ENCODE measurements around the gene EMD. TPM values are rescaled to one million over a fixed set of nuclear protein-coding genes. Genes with fewer than 3 reads are reported as not detected.

EMD gene
- total RNA-seq, 2 experiments from 2014 or later = 52.1 to 59.9 TPM

DNA sequence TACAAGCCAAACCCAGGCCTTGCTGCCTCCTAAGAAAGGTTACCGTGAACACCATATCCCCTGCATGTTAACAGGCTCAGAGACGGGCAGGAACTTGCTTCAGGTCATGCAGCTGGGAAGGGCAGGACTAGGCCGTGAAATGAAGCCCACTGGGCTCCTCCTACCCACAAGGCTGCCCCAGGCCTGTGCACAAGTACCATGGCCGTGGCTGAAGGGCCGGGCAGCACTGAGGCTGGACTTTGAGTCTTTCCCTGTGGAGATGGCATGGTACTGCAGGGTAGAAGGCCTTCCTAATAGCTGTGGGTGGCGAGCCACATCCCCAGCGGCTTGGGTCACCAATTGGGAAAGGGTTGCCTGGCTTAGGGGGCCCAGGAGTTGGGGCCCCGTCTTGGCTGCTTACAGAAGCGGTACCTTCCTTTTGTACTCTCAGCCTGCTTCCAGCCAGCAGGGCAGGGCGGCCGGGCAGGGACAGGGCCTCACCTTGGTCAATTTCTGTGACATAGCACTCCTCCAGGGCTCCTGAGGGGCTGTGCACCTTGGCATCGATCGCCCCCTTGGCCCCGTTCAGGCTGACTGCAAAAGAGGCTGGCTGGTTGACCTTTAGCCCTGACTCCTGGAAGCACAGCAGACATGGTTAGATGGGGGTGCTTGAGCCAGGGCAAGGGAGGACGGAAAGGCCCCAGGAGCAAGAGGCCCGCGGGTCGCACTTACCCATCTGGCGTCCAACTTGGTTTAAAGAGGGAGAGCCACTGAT is 28.5 kb upstream of the EMD start:
- DNase-seq = no peak
- H3K4me1 Mint-ChIP-seq = peaks cover 57% of the 10 kb centered on the region
- POLR2A ChIA-PET = no interaction called here
- CTCF ChIA-PET = interaction anchor here (1.3 kb wide), 1 partner anchor 23 kb away, joined by 3 read pairs; no protein-coding TSS in a partner anchor
- no peak overlapping the region for H3K4me3 Mint-ChIP-seq
- no peaks in the 10 kb centered on the region for H3K27me3 Mint-ChIP-seq
- peaks cover 17% of the 10 kb centered on the region for H3K36me3 Mint-ChIP-seq (ENCODE audit: low read depth)
- H3K27ac Mint-ChIP-seq = peak overlapping the region; percentile 78
- H3K9me3 Mint-ChIP-seq = no peaks in the 10 kb centered on the region

DNA sequence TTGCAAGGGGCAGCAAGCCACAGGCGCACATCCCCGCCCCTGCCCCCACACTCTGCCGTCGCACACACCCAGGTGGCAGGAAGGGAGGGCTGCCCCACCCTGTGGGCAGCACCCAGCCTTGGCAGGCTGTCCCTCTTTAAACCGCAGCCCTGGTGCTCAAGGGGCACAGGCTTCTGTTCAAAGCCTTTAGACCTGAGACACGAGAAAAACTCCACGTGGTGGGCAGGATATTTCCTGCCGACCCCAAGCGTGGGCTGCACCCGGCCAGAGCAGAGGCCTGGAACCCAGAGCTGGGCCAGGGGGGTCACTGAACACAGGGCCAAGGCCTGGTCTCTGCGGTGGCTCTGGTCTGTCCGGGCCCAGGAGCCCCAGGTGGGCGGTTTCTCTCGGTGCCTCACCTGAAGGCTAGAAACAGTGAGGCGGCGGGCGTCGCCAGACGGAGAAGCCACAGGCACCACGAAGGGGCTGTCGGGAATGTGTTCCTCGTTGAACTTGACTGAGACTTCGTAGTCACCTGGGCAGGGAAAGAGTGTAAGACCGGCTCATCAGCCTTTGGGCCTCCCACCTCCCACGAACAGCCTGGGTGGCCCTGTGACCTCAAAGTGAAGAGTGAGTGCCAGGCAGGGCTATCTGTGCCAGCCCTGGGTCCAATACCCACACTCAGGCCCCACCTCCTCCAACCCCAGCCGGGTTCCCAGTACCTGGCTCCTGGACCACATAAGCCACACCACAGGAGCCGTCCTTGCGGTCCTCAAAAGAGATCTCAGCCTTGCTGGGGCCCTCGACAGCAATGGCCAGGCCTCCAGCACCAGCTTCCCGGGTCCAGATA is 27.7 kb upstream of the EMD start:
- peaks cover 59% of the 10 kb centered on the region for H3K4me1 Mint-ChIP-seq
- peak overlapping the region; percentile 69 for H3K27ac Mint-ChIP-seq
- peak overlapping the region; percentile 32 for H3K4me3 Mint-ChIP-seq
- no peaks in the 10 kb centered on the region for H3K9me3 Mint-ChIP-seq
- H3K36me3 Mint-ChIP-seq (ENCODE audit: low read depth) = peaks cover 20% of the 10 kb centered on the region
- DNase-seq = peak; percentile 35
- H3K27me3 Mint-ChIP-seq = no peaks in the 10 kb centered on the region
- ChIA-PET POLR2A (no interaction called here), CTCF (no interaction called here)

DNA sequence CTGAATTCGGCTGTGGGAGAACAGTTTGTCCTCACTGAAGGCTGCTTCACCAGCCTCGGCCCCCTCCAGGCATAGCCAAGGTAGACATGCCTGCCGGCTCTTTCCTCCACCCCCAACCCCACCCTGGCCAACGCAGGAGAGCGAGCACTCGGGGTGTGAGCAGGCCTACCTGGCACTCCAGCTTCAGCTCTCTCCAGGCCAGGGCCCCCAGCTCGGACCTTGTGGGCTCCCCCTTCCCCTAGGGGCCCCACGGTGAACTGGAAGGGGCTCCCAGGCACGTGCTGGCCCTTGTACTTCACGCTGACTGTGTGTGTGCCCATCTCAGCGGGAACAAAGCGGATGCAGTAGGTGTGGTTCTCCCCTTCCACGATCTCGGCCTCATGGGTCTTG is 27.1 kb upstream of the EMD start:
- DNase-seq = no peak
- H3K27ac Mint-ChIP-seq = peak overlapping the region; percentile 69
- peaks cover 20% of the 10 kb centered on the region for H3K36me3 Mint-ChIP-seq (ENCODE audit: low read depth)
- no peaks in the 10 kb centered on the region for H3K9me3 Mint-ChIP-seq
- POLR2A ChIA-PET = no interaction called here
- CTCF ChIA-PET = no interaction called here
- H3K4me1 Mint-ChIP-seq = peaks cover 60% of the 10 kb centered on the region
- H3K27me3 Mint-ChIP-seq = no peaks in the 10 kb centered on the region
- H3K4me3 Mint-ChIP-seq = no peak overlapping the region

DNA sequence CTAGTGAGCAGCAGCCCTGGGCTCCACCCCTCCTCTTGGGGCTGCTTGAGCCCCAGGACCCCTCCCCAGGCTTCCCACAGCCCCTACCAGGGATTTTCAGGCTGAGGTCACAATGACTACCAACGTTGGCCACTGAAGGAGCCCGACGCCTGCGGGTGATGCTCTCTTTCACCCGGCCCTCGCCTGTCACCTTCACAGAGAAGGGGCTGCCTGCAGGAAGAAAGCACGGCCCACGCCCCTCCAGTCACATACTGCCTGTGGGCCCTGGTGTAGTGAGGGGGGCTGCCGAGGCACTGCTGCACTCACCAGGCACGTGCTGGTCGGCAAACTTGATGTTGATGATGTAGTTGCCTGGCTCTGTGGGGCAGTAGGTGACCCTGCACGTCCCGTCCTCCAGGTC is 26.6 kb upstream of the EMD start:
- H3K27me3 Mint-ChIP-seq = no peaks in the 10 kb centered on the region
- no peak overlapping the region for H3K4me3 Mint-ChIP-seq
- ChIA-PET POLR2A (no interaction called here), CTCF (no interaction called here)
- peaks cover 59% of the 10 kb centered on the region for H3K4me1 Mint-ChIP-seq
- no peaks in the 10 kb centered on the region for H3K9me3 Mint-ChIP-seq
- H3K36me3 Mint-ChIP-seq (ENCODE audit: low read depth) = peaks cover 17% of the 10 kb centered on the region
- no peak overlapping the region for H3K27ac Mint-ChIP-seq
- no peak for DNase-seq

DNA sequence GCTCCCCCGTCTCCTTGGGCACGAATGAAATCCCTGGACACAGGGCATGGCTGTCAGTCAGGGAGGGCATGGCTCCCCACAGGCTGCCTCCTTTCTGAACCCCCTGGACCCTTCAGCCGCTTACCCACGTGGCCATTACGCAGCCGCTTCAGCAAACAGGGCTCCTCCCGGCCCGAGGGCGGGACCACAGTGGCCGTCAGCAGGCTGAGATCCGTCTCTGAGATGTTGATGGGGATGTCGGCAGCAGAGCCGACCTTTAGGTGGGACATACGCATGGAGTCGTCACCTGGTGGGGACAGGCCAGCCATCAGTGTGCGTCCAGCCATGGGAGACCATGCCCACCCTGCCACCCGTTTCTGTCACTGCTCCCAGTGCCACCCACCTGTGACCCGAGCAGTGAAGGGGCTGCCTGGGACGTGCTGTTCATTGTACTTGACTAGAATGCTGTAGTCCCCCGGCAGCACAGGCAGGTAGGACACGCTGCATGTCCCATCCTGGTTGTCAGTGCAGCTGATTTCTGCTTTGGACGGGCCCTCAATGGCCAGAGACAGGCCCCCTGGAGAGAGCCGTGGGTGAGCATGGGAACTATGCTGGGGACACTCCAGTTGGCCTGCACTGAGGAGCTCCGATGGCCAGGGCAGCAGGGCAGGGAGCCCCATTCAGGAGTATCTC is 25.8 kb upstream of the EMD start:
- peaks cover 55% of the 10 kb centered on the region for H3K4me1 Mint-ChIP-seq
- no peak overlapping the region for H3K4me3 Mint-ChIP-seq
- DNase-seq = no peak
- no peaks in the 10 kb centered on the region for H3K9me3 Mint-ChIP-seq
- peak overlapping the region; percentile 25 for H3K27ac Mint-ChIP-seq
- CTCF ChIA-PET = no interaction called here
- POLR2A ChIA-PET = no interaction called here
- H3K36me3 Mint-ChIP-seq (ENCODE audit: low read depth) = peaks cover 17% of the 10 kb centered on the region
- H3K27me3 Mint-ChIP-seq = no peaks in the 10 kb centered on the region

DNA sequence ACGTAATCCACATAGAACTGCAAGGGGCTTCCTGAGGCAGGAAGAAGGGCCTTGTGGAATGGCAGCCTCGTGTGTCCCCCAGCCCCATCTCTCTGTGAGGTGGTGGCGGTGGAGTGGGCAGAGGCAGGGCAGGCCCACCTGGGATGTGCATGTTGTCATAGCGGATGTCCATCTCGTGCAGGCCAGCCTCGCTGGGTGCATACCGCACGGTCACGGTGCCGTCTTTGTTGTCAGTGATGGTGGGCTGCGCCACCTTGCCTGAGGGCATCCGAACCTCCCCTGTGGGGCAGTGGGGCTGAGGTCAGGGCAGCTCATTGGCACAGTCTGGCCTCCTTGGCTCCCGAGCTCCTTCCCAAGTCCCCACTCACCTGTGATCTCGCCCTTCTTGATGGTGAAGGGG is 25.1 kb upstream of the EMD start:
- Mint-ChIP-seq H3K4me3 (no peak overlapping the region), H3K27me3 (no peaks in the 10 kb centered on the region)

DNA sequence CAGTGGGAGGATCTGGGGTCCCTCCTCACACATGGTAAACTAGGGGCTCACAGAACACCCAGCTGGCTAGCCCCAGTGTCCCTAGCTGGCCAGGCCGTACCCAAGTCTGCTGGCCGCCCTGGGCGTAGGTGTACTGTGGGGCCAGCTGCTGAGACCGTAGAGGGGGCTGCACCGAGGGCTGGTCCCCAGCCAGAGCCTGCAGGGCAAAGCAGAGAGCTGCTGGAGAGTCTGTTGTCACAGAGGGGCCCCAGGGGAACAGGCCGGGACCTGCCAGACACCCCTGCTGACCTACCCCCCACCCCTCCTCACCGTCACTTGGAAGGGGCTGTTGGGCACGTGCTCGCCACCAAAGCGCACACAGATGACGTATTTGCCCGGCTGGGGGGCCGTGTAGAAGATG is 24.6 kb upstream of the EMD start:
- Mint-ChIP-seq H3K27me3 (no peaks in the 10 kb centered on the region), H3K4me3 (no peak overlapping the region), H3K36me3 (ENCODE audit: low read depth) (peaks cover 20% of the 10 kb centered on the region), H3K4me1 (peaks cover 54% of the 10 kb centered on the region), H3K9me3 (no peaks in the 10 kb centered on the region), H3K27ac (no peak overlapping the region)
- DNase-seq = no peak
- ChIA-PET POLR2A (no interaction called here), CTCF (interaction anchor here (1.4 kb wide), 1 partner anchor 11 kb away, joined by 3 read pairs; no protein-coding TSS in a partner anchor)

More for the DNA sequence above, 25.1 kb upstream of the EMD start:
- Mint-ChIP-seq H3K36me3 (ENCODE audit: low read depth) (peaks cover 20% of the 10 kb centered on the region), H3K4me1 (peaks cover 56% of the 10 kb centered on the region), H3K27ac (peak overlapping the region; percentile 50), H3K9me3 (no peaks in the 10 kb centered on the region)
- CTCF ChIA-PET = interaction anchor here (1.4 kb wide), 1 partner anchor 11 kb away, joined by 3 read pairs; no protein-coding TSS in a partner anchor
- DNase-seq = no peak
- POLR2A ChIA-PET = no interaction called here

DNA sequence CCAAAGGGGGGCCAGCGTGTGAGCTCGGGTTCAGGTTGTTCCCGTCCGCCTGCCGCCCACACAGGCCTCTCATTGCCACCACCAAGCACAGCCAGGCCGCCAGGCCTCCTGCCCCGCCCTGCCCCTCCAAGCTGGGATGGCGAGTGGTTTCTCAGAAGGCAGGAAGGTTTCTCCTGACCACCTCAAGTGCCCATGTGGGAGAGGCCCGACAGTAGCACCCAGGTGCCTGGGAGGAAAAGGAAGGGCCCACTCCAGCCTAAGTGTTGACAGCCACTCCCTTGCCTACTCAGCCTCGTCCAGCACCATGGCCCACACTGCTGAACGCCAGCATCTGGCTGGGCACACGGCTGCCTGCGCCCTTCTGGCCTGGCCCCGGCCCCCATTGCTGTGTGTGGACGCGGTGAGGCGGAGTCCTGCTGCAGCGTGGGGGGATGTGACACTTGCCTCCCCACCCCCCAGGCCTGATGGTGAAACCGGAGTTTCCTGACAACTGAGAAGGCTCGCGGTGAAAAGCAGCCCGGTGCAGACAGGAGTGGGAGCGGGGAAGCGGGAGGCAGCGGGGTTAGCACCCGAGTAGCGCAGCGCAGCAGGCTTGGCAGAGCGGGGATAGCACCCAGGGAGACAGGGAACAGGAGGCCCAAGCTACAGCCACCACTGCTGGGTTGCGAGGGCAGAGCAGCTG is 23.9 kb upstream of the EMD start:
- no peak for DNase-seq
- H3K4me1 Mint-ChIP-seq = peaks cover 52% of the 10 kb centered on the region
- H3K27ac Mint-ChIP-seq = no peak overlapping the region
- no peaks in the 10 kb centered on the region for H3K9me3 Mint-ChIP-seq
- ChIA-PET POLR2A (no interaction called here), CTCF (interaction anchor here (1.4 kb wide), 1 partner anchor 10 kb away, joined by 3 read pairs; no protein-coding TSS in a partner anchor)
- H3K36me3 Mint-ChIP-seq (ENCODE audit: low read depth) = peaks cover 20% of the 10 kb centered on the region
- H3K27me3 Mint-ChIP-seq = no peaks in the 10 kb centered on the region
- no peak overlapping the region for H3K4me3 Mint-ChIP-seq

DNA sequence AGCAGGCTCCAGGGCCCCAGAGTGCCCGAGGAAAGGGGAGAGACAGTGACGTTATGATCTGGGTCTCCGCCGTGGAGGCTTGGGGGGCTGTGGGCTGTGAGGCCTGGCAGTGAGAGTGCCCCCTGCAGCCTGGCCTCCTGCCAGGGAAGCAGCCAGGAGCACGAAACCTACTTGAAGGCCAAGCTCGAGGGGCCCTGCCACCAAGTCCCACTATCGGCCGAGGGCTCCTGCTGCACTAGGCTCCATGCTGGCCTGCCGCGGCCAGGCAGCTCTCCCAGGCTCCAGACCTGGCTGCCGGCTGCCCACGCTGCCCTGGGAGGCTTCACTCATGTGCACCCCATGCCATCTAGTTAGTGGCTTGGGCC is 23.3 kb upstream of the EMD start:
- ChIA-PET POLR2A (no interaction called here), CTCF (no interaction called here)
- H3K27me3 Mint-ChIP-seq = no peaks in the 10 kb centered on the region
- no peak for DNase-seq
- no peaks in the 10 kb centered on the region for H3K9me3 Mint-ChIP-seq
- H3K4me1 Mint-ChIP-seq = peaks cover 49% of the 10 kb centered on the region
- peaks cover 20% of the 10 kb centered on the region for H3K36me3 Mint-ChIP-seq (ENCODE audit: low read depth)
- H3K27ac Mint-ChIP-seq = no peak overlapping the region
- H3K4me3 Mint-ChIP-seq = no peak overlapping the region

DNA sequence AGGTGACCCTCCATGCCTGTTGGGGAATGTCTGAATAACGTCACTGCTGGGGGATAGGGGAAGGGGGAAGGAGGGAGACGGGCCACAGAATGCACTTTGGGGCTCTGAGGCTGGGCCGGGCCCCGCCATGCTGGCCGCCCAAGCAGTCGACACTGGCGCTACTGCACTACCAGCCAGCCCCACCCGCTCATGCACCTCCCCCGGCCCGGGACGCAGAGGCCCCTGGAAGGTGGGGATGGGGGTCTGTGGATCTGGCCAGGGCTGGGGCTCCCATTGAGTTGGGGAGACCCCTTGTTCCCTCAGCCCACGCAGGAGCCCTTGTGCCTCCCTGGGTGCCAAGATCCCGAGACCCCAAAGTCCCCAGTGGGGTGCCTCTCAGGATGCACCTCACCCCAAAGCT is 22.5 kb upstream of the EMD start:
- DNase-seq = no peak
- no peaks in the 10 kb centered on the region for H3K9me3 Mint-ChIP-seq
- H3K36me3 Mint-ChIP-seq (ENCODE audit: low read depth) = peaks cover 18% of the 10 kb centered on the region
- no peak overlapping the region for H3K27ac Mint-ChIP-seq
- CTCF ChIA-PET = no interaction called here
- H3K4me1 Mint-ChIP-seq = peaks cover 45% of the 10 kb centered on the region
- POLR2A ChIA-PET = no interaction called here
- no peaks in the 10 kb centered on the region for H3K27me3 Mint-ChIP-seq
- H3K4me3 Mint-ChIP-seq = no peak overlapping the region

DNA sequence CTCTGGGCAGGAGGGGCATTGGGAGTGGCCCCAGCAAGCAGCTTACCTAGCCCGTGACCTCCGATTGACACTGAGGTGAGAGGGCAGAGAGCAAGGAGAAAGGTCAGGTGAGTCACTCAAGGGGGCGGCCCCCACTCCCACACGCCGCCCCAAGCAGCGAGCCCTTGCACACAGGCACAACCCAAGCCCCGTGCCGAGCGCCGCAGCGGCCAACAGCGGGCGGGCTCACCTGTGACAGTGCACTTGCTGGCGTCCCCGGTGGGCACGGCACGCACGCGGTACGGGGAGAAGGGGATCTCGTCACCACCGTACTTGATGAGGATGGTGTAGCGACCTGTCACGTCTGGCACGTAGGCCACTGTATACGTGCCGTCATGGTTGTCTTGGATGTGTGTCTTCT is 21.9 kb upstream of the EMD start:
- H3K27ac Mint-ChIP-seq = no peak overlapping the region
- H3K4me1 Mint-ChIP-seq = peaks cover 38% of the 10 kb centered on the region
- CTCF ChIA-PET = no interaction called here
- DNase-seq = no peak
- no peaks in the 10 kb centered on the region for H3K9me3 Mint-ChIP-seq
- H3K27me3 Mint-ChIP-seq = no peaks in the 10 kb centered on the region
- POLR2A ChIA-PET = no interaction called here
- peaks cover 15% of the 10 kb centered on the region for H3K36me3 Mint-ChIP-seq (ENCODE audit: low read depth)
- no peak overlapping the region for H3K4me3 Mint-ChIP-seq

DNA sequence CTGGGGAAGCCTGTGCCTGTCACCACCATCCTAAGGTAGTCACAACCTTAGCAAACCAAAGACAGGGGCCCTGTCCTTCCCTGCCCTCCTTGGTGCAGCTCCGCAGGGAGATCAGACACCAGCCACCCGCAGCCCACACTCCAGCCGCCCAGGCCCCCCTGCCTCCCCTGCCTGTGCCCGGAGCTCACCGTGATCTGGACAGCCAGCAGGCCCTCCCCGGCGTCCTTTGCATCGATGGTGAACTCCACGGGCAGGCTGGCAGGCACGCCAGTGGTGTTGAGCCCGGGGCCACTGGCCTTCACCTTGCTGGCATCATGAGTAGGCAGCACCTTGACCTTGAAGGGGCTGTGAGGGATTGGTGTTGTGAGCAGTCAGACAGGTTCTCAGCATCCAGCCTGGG is 21.1 kb upstream of the EMD start:
- Mint-ChIP-seq H3K9me3 (no peaks in the 10 kb centered on the region), H3K27me3 (no peaks in the 10 kb centered on the region), H3K4me3 (no peak overlapping the region), H3K4me1 (peaks cover 35% of the 10 kb centered on the region), H3K27ac (no peak overlapping the region), H3K36me3 (ENCODE audit: low read depth) (peaks cover 18% of the 10 kb centered on the region)
- ChIA-PET CTCF (interaction anchor here (0.9 kb wide), 1 partner anchor 15 kb away, joined by 4 read pairs; no protein-coding TSS in a partner anchor), POLR2A (no interaction called here)
- DNase-seq = no peak

DNA sequence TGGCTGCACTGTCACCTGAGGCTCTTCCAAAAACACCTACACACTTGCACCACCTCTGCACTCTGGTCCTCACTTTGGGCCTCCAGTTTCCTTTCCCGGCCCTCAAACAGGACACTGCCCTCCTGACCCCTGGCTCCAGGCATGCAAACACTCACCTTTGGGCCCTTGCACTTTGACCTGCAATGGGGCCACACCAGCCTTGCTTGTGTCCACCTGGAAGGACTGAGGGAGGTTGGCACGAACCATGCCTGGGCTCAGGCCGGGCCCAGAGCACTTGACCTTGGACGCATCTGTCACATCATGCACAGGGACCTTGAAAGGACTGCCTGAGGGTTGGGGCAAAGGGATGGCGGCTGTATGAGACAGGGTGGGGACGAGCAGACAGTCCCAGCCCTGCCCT is 20.3 kb upstream of the EMD start:
- CTCF ChIA-PET = no interaction called here

More for the DNA sequence above, 20.3 kb upstream of the EMD start:
- no peak for DNase-seq
- Mint-ChIP-seq H3K4me1 (peaks cover 27% of the 10 kb centered on the region), H3K36me3 (ENCODE audit: low read depth) (peaks cover 18% of the 10 kb centered on the region), H3K27me3 (no peaks in the 10 kb centered on the region), H3K9me3 (no peaks in the 10 kb centered on the region), H3K4me3 (no peak overlapping the region), H3K27ac (no peak overlapping the region)
- POLR2A ChIA-PET = no interaction called here
